SK-N-SH (cell line): ENCODE measurements around the gene SLC6A17.

Experiments
- CHD2 ChIP-seq: fragments of 150-350 bp; IDR thresholded peaks from 2 replicates; pipeline ENCODE4 v1.6.1; 2018; ENCODE audit warnings: low read length; ENCODE audit not compliant: partially characterized antibody
- CTCF ChIP-seq: fragments of 200-600 bp; sonication (generic); IDR thresholded peaks from 2 replicates; pipeline ENCODE4 v1.6.1; 2017; ENCODE audit warnings: antibody characterized with exemption, mild to moderate bottlenecking, moderate library complexity
- FOXM1 ChIP-seq: IDR thresholded peaks from 2 replicates; pipeline ENCODE4 v1.4.0; 2012; ENCODE audit warnings: low read depth, mild to moderate bottlenecking
- NFIC ChIP-seq: IDR thresholded peaks from 2 replicates; pipeline ENCODE4 v1.4.0; 2012; ENCODE audit warnings: borderline replicate concordance
- RAD21 ChIP-seq: IDR thresholded peaks from 2 replicates; pipeline ENCODE4 v1.6.1; 2012; ENCODE audit warnings: mild to moderate bottlenecking, low read length
- SMC3 ChIP-seq: IDR thresholded peaks from 2 replicates; pipeline ENCODE4 v1.6.1; 2012; ENCODE audit warnings: low read depth, low read length, improper control_type of control experiment
- TF ChIP-seq, protein P1 (sequence below): IDR thresholded peaks from 2 replicates; pipeline ENCODE4; 2012

DNA sequence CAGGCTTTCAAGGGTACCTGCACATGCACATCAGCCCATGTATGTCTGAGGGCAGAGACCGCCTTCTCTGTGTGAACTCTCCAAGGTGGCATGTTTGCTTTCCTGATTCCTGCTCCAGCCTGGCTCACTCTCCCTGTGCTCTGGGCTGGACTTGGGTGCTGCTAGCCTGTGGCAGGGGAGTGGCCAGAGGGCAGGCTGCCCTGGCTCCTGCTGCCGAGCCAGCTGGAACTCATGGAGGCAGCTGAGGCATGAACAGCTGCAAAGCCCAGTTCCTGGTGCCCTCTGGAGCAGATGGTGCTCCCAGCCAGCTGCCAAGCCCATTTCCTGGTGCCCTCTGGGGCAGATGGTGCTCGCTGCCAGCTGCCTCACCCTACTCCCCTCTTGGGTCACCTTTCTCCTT, 30.5 kb upstream of the SLC6A17 start:
- TF ChIP-seq, protein P1, sequence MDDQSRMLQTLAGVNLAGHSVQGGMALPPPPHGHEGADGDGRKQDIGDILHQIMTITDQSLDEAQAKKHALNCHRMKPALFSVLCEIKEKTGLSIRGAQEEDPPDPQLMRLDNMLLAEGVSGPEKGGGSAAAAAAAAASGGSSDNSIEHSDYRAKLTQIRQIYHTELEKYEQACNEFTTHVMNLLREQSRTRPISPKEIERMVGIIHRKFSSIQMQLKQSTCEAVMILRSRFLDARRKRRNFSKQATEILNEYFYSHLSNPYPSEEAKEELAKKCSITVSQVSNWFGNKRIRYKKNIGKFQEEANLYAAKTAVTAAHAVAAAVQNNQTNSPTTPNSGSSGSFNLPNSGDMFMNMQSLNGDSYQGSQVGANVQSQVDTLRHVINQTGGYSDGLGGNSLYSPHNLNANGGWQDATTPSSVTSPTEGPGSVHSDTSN = no peak
- TF ChIP-seq NFIC (no peak), CTCF (no peak), SMC3 (no peak), FOXM1 (no peak), RAD21 (no peak), CHD2 (no peak)
